ENCODE results near the gene CYP4F2. TPM values are rescaled to one million over a fixed set of nuclear protein-coding genes. Genes with fewer than 3 reads are reported as not detected.

CYP4F2 gene
- total and polyA plus RNA-seq, 10 of the 15 experiments (the other 5 are each of a cell fraction or from before 2014, with no cell fraction given) = 0.08 to 3.5 (median 0.63) TPM

DNA sequence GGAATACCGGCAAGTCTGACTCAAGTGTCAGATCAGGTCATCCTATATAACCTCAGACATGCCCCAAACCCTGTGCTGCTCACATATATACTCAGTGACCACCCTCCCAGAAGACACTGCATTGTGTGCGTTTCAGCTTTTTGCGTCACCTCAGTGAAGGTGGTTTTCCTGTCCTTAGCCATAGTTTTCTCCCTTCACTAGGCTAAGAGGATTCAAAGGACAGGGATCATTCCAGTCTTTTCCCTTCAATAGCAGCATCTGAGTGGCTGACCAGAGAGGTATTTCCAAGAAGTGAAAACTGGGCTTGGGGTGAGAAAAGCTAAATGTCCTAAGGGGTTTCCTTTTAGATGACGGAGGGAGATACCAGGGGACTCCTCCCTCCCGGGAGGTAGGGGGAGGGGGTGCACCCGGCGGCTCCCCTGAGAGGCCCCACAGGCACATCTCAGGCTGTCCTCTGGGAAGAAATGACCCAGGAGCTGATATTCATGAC is 69.7 kb downstream of the CYP4F2 start:
- RAD21 ChIA-PET (ENCODE audit: unreplicated experiment) = no interaction called here
- TF ChIP-seq, protein P1, sequence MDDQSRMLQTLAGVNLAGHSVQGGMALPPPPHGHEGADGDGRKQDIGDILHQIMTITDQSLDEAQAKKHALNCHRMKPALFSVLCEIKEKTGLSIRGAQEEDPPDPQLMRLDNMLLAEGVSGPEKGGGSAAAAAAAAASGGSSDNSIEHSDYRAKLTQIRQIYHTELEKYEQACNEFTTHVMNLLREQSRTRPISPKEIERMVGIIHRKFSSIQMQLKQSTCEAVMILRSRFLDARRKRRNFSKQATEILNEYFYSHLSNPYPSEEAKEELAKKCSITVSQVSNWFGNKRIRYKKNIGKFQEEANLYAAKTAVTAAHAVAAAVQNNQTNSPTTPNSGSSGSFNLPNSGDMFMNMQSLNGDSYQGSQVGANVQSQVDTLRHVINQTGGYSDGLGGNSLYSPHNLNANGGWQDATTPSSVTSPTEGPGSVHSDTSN (IDR thresholded peaks at IDR 0.05; ENCODE audit: insufficient replicate concordance, low read depth, low read length) = no peak
- TF ChIP-seq ETV6 (conservative IDR thresholded peaks at IDR 0.05 in 1 of 2, IDR thresholded peaks at IDR 0.05 in 1 of 2; ENCODE audit: borderline replicate concordance in 1 of 2, low read depth in 1 of 2) (no peak), MXI1 (IDR thresholded peaks at IDR 0.05; ENCODE audit: low read depth, low read length) (no peak), CBFB (IDR thresholded peaks at IDR 0.05; ENCODE audit: low read depth) (no peak), SMC3 (IDR thresholded peaks at IDR 0.05; ENCODE audit: borderline replicate concordance, low read length) (no peak), LARP7 (IDR thresholded peaks at IDR 0.05) (no peak), ZNF384 (IDR thresholded peaks at IDR 0.05; ENCODE audit: borderline replicate concordance, low read depth, low read length) (no peak), NFYB (IDR thresholded peaks at IDR 0.05; ENCODE audit: insufficient read depth, low read depth, low read length) (no peak)
- TF ChIP-seq, protein P2, sequence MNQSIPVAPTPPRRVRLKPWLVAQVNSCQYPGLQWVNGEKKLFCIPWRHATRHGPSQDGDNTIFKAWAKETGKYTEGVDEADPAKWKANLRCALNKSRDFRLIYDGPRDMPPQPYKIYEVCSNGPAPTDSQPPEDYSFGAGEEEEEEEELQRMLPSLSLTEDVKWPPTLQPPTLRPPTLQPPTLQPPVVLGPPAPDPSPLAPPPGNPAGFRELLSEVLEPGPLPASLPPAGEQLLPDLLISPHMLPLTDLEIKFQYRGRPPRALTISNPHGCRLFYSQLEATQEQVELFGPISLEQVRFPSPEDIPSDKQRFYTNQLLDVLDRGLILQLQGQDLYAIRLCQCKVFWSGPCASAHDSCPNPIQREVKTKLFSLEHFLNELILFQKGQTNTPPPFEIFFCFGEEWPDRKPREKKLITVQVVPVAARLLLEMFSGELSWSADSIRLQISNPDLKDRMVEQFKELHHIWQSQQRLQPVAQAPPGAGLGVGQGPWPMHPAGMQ (IDR thresholded peaks at IDR 0.05; ENCODE audit: borderline replicate concordance) = no peak
- TF ChIP-seq, protein P3, sequence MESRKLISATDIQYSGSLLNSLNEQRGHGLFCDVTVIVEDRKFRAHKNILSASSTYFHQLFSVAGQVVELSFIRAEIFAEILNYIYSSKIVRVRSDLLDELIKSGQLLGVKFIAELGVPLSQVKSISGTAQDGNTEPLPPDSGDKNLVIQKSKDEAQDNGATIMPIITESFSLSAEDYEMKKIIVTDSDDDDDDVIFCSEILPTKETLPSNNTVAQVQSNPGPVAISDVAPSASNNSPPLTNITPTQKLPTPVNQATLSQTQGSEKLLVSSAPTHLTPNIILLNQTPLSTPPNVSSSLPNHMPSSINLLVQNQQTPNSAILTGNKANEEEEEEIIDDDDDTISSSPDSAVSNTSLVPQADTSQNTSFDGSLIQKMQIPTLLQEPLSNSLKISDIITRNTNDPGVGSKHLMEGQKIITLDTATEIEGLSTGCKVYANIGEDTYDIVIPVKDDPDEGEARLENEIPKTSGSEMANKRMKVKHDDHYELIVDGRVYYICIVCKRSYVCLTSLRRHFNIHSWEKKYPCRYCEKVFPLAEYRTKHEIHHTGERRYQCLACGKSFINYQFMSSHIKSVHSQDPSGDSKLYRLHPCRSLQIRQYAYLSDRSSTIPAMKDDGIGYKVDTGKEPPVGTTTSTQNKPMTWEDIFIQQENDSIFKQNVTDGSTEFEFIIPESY (IDR thresholded peaks at IDR 0.05) = no peak

More for the DNA sequence above, 69.7 kb downstream of the CYP4F2 start:
- FAIRE-seq = no peak
- Histone ChIP-seq H3K79me2 (ENCODE audit: control insufficient read depth, insufficient read depth, low read length) (no peaks in the 10 kb centered on the region), H3K9me3 (replicated peaks; ENCODE audit: control insufficient read depth, insufficient read depth, low read length) (no peaks in the 10 kb centered on the region), H3K36me3 (ENCODE audit: control insufficient read depth in 2 of 2, insufficient read depth in 2 of 2, low read length in 1 of 2) (no peaks in the 10 kb centered on the region), H3K4me2 (ENCODE audit: control insufficient read depth, insufficient read depth) (no peak overlapping the region), H3K27ac (ENCODE audit: control insufficient read depth, insufficient read depth) (no peak overlapping the region), H2AFZ (ENCODE audit: control insufficient read depth, low read depth, low read length) (no peak overlapping the region), H3K4me3 (no peak overlapping the region), H3K9ac (ENCODE audit: control insufficient read depth, insufficient read depth, low read length) (no peak overlapping the region), H3K27me3 (replicated peaks in 1 of 2; ENCODE audit: control insufficient read depth in 2 of 2, insufficient read depth in 2 of 2, low read length in 1 of 2) (no peaks in the 10 kb centered on the region), H4K20me1 (ENCODE audit: control insufficient read depth, insufficient read depth) (no peaks in the 10 kb centered on the region), H3K4me1 (ENCODE audit: control insufficient read depth, insufficient read depth, low read length) (no peaks in the 10 kb centered on the region)
- intact Hi-C loops (cut with micrococcal nuclease; ENCODE audit: unreplicated experiment) = no loop called here
- ATAC-seq = no peak
- ChIA-PET CTCF (interaction anchor here (0.6 kb wide), 1 partner anchor 18 kb away, joined by 3 read pairs; no protein-coding TSS in a partner anchor), POLR2A (interaction anchor here (0.6 kb wide), 1 partner anchor 911 kb away, joined by 3 read pairs; no protein-coding TSS in a partner anchor), SMC1A (ENCODE audit: uncharacterized antibody, unreplicated experiment) (no interaction called here)
- DNase-seq (ENCODE audit: low read depth, low spot score) = no peak
- in situ Hi-C loops (cut with MboI) = no loop called here
- WGBS (ENCODE audit: insufficient coverage, insufficient replicate concordance, low lambda C conversion rate, missing lambda C conversion rate) = 24% methylated on average over 5 of the region's 7 CpGs
- BruUV-seq (replicated peaks) = no TSS peak

Small RNAs within 50 kb of the gene (small RNA-seq; reads per million reads assigned to genes)
- not detected for gene CYP4F36P

Other genes with a start within 250 kb of the CYP4F2 start
Only the 7 nearest of the 10 such genes appear.
- not detected in 2 replicates for gene OR10H2, start 170.1 kb downstream of the CYP4F2 start, total RNA-seq (2014; rRNA removed)
- not detected in 2 replicates for gene OR10H2, start 170.1 kb downstream of the CYP4F2 start, total RNA-seq (2014; rRNA removed; fragmentation: Illumina TruSeq; extraction: Trizol)
- not detected in 2 replicates for gene OR10H2, start 170.1 kb downstream of the CYP4F2 start, total RNA-seq (2021)
- gene OR10H2, start 170.1 kb downstream of the CYP4F2 start, polyA plus RNA-seq (2011; rRNA removed) = not detected in 2 replicates
- not detected in 2 replicates for gene OR10H2, start 170.1 kb downstream of the CYP4F2 start, polyA plus RNA-seq (2014; fragmentation: Illumina TruSeq; extraction: Trizol)
- gene OR10H2, start 170.1 kb downstream of the CYP4F2 start, polyA plus RNA-seq (2014; fragmentation: Nextera tagmentation; extraction: Ambion mirVana) = not detected
- gene OR10H2, start 170.1 kb downstream of the CYP4F2 start, polyA plus RNA-seq (2014; rRNA removed) = not detected in 2 replicates
- gene OR10H2, start 170.1 kb downstream of the CYP4F2 start, polyA plus RNA-seq (2016; fragmentation: Nextera tagmentation; extraction: Ambion mirVana) = not detected
- gene OR10H3, start 160.1 kb downstream of the CYP4F2 start, total RNA-seq (2014; rRNA removed) = not detected in 2 replicates
- gene OR10H3, start 160.1 kb downstream of the CYP4F2 start, total RNA-seq (2014; rRNA removed; fragmentation: Illumina TruSeq; extraction: Trizol) = not detected in 2 replicates
- gene OR10H3, start 160.1 kb downstream of the CYP4F2 start, total RNA-seq (2021) = not detected in 2 replicates
- not detected in 2 replicates for gene OR10H3, start 160.1 kb downstream of the CYP4F2 start, polyA plus RNA-seq (2011; rRNA removed)
- not detected in 2 replicates for gene OR10H3, start 160.1 kb downstream of the CYP4F2 start, polyA plus RNA-seq (2014; fragmentation: Illumina TruSeq; extraction: Trizol)
- gene OR10H3, start 160.1 kb downstream of the CYP4F2 start, polyA plus RNA-seq (2014; fragmentation: Nextera tagmentation; extraction: Ambion mirVana) = not detected
- not detected in 2 replicates for gene OR10H3, start 160.1 kb downstream of the CYP4F2 start, polyA plus RNA-seq (2014; rRNA removed)
- not detected for gene OR10H3, start 160.1 kb downstream of the CYP4F2 start, polyA plus RNA-seq (2016; fragmentation: Nextera tagmentation; extraction: Ambion mirVana)
- gene OR10H5, start 110.4 kb downstream of the CYP4F2 start, total RNA-seq (2014; rRNA removed) = not detected in 2 replicates
- gene OR10H5, start 110.4 kb downstream of the CYP4F2 start, total RNA-seq (2014; rRNA removed; fragmentation: Illumina TruSeq; extraction: Trizol) = not detected in 2 replicates
- gene OR10H5, start 110.4 kb downstream of the CYP4F2 start, total RNA-seq (2021) = not detected in 2 replicates
- gene OR10H5, start 110.4 kb downstream of the CYP4F2 start, polyA plus RNA-seq (2011; rRNA removed) = not detected in 2 replicates
- not detected in 2 replicates for gene OR10H5, start 110.4 kb downstream of the CYP4F2 start, polyA plus RNA-seq (2014; fragmentation: Illumina TruSeq; extraction: Trizol)
- gene OR10H5, start 110.4 kb downstream of the CYP4F2 start, polyA plus RNA-seq (2014; fragmentation: Nextera tagmentation; extraction: Ambion mirVana) = not detected
- gene OR10H5, start 110.4 kb downstream of the CYP4F2 start, polyA plus RNA-seq (2014; rRNA removed) = not detected in 2 replicates
- gene OR10H5, start 110.4 kb downstream of the CYP4F2 start, polyA plus RNA-seq (2016; fragmentation: Nextera tagmentation; extraction: Ambion mirVana) = not detected
- not detected in 2 replicates for gene OR10H1, start 82.4 kb downstream of the CYP4F2 start, total RNA-seq (2014; rRNA removed)
- gene OR10H1, start 82.4 kb downstream of the CYP4F2 start, total RNA-seq (2014; rRNA removed; fragmentation: Illumina TruSeq; extraction: Trizol) = not detected in 2 replicates
- gene OR10H1, start 82.4 kb downstream of the CYP4F2 start, total RNA-seq (2021) = not detected in 2 replicates
- gene OR10H1, start 82.4 kb downstream of the CYP4F2 start, polyA plus RNA-seq (2011; rRNA removed) = not detected in 2 replicates
- not detected in 2 replicates for gene OR10H1, start 82.4 kb downstream of the CYP4F2 start, polyA plus RNA-seq (2014; fragmentation: Illumina TruSeq; extraction: Trizol)
- not detected for gene OR10H1, start 82.4 kb downstream of the CYP4F2 start, polyA plus RNA-seq (2014; fragmentation: Nextera tagmentation; extraction: Ambion mirVana)
- not detected in 2 replicates for gene OR10H1, start 82.4 kb downstream of the CYP4F2 start, polyA plus RNA-seq (2014; rRNA removed)
- gene OR10H1, start 82.4 kb downstream of the CYP4F2 start, polyA plus RNA-seq (2016; fragmentation: Nextera tagmentation; extraction: Ambion mirVana) = not detected
- gene CYP4F11, start 36.5 kb upstream of the CYP4F2 start, total RNA-seq (2014; rRNA removed) = not detected in 2 replicates
- not detected in 2 replicates for gene CYP4F11, start 36.5 kb upstream of the CYP4F2 start, total RNA-seq (2014; rRNA removed; fragmentation: Illumina TruSeq; extraction: Trizol)
- gene CYP4F11, start 36.5 kb upstream of the CYP4F2 start, total RNA-seq (2021) = 0.08 TPM in 1 of 2 replicates, not detected in the other
- not detected in 2 replicates for gene CYP4F11, start 36.5 kb upstream of the CYP4F2 start, polyA plus RNA-seq (2011; rRNA removed)
- gene CYP4F11, start 36.5 kb upstream of the CYP4F2 start, polyA plus RNA-seq (2014; fragmentation: Illumina TruSeq; extraction: Trizol) = not detected in 2 replicates
- not detected for gene CYP4F11, start 36.5 kb upstream of the CYP4F2 start, polyA plus RNA-seq (2014; fragmentation: Nextera tagmentation; extraction: Ambion mirVana)
- gene CYP4F11, start 36.5 kb upstream of the CYP4F2 start, polyA plus RNA-seq (2014; rRNA removed) = not detected in 2 replicates
- gene CYP4F11, start 36.5 kb upstream of the CYP4F2 start, polyA plus RNA-seq (2016; fragmentation: Nextera tagmentation; extraction: Ambion mirVana) = not detected
- gene OR10H4, start 50.9 kb upstream of the CYP4F2 start, total RNA-seq (2014; rRNA removed) = not detected in 2 replicates
- not detected in 2 replicates for gene OR10H4, start 50.9 kb upstream of the CYP4F2 start, total RNA-seq (2014; rRNA removed; fragmentation: Illumina TruSeq; extraction: Trizol)
- gene OR10H4, start 50.9 kb upstream of the CYP4F2 start, total RNA-seq (2021) = not detected in 2 replicates
- gene OR10H4, start 50.9 kb upstream of the CYP4F2 start, polyA plus RNA-seq (2011; rRNA removed) = not detected in 2 replicates
- not detected in 2 replicates for gene OR10H4, start 50.9 kb upstream of the CYP4F2 start, polyA plus RNA-seq (2014; fragmentation: Illumina TruSeq; extraction: Trizol)
- not detected for gene OR10H4, start 50.9 kb upstream of the CYP4F2 start, polyA plus RNA-seq (2014; fragmentation: Nextera tagmentation; extraction: Ambion mirVana)
- gene OR10H4, start 50.9 kb upstream of the CYP4F2 start, polyA plus RNA-seq (2014; rRNA removed) = not detected in 2 replicates
- not detected for gene OR10H4, start 50.9 kb upstream of the CYP4F2 start, polyA plus RNA-seq (2016; fragmentation: Nextera tagmentation; extraction: Ambion mirVana)
- gene TPM4, start 178.4 kb upstream of the CYP4F2 start, total RNA-seq (2014; rRNA removed) = 413 and 473 TPM in 2 replicates
- gene TPM4, start 178.4 kb upstream of the CYP4F2 start, total RNA-seq (2014; rRNA removed; fragmentation: Illumina TruSeq; extraction: Trizol) = 513 and 542 TPM in 2 replicates
- gene TPM4, start 178.4 kb upstream of the CYP4F2 start, total RNA-seq (2021) = 338 and 361 TPM in 2 replicates
- 387 and 534 TPM in 2 replicates for gene TPM4, start 178.4 kb upstream of the CYP4F2 start, polyA plus RNA-seq (2011; rRNA removed)
- 620 and 767 TPM in 2 replicates for gene TPM4, start 178.4 kb upstream of the CYP4F2 start, polyA plus RNA-seq (2014; fragmentation: Illumina TruSeq; extraction: Trizol)
- 100 to 1,000 TPM; 183 to 194 TPM for gene TPM4, start 178.4 kb upstream of the CYP4F2 start, polyA plus RNA-seq (2014; fragmentation: Nextera tagmentation; extraction: Ambion mirVana)
- 387 and 401 TPM in 2 replicates for gene TPM4, start 178.4 kb upstream of the CYP4F2 start, polyA plus RNA-seq (2014; rRNA removed)
- gene TPM4, start 178.4 kb upstream of the CYP4F2 start, polyA plus RNA-seq (2016; fragmentation: Nextera tagmentation; extraction: Ambion mirVana) = 100 to 1,000 TPM; 469 to 473 TPM

All from GM12878 (cell line).